DND-41 (cell line): ENCODE data around the gene ITGA2.
A peak's percentile ranks its signal among the peaks of the same experiment; 100 is the strongest.

ENCODE experiments used
- ATAC-seq: fragments of 200-7000 bp; cut with Tn5 transposase; 3 replicates; pipeline ENCODE4 v1.9.1; 2021; ENCODE audit warnings: low read depth; ENCODE audit not compliant: insufficient read depth
- DNase-seq: peaks from one replicate; pipeline ENCODE4 v3.0.0-alpha.2; 2020
- H2AFZ ChIP-seq: 2 replicates; pipeline ENCODE4 v1.6.0; 2012; ENCODE audit warnings: low read depth, low read length
- H3K27ac ChIP-seq: 2 replicates; pipeline ENCODE4 v1.5.1; 2012; ENCODE audit warnings: low read length, inconsistent platforms
- H3K27me3 ChIP-seq: fragments of 200-600 bp; sonication (generic); 2 replicates; pipeline ENCODE4 v1.6.0; 2012; ENCODE audit warnings: low read length, mild to moderate bottlenecking, inconsistent platforms; ENCODE audit not compliant: insufficient read depth, poor library complexity
- H3K36me3 ChIP-seq: 2 replicates; pipeline ENCODE4 v1.5.1; 2012; ENCODE audit warnings: low read length, inconsistent platforms; ENCODE audit not compliant: insufficient read depth
- H3K4me1 ChIP-seq: 2 replicates; pipeline ENCODE4 v1.5.1; 2012; ENCODE audit warnings: mild to moderate bottlenecking, low read length; ENCODE audit not compliant: insufficient read depth
- H3K4me2 ChIP-seq: 2 replicates; pipeline ENCODE4 v1.6.0; 2012; ENCODE audit warnings: mild to moderate bottlenecking, moderate library complexity, low read length, inconsistent platforms; ENCODE audit not compliant: insufficient read depth
- H3K4me3 ChIP-seq, 2 experiments: fragments of 200-600 bp in 1 of 2; shearing (Covaris generic) in 1 of 2; 2 replicates each; pipeline ENCODE4 v1.5.1; 2012 to 2016; ENCODE audit warnings: inconsistent platforms in 2 of 2, low read length in 2 of 2, mild to moderate bottlenecking in 2 of 2, low read depth in 1 of 2, moderate library complexity in 1 of 2
- H3K79me2 ChIP-seq: 2 replicates; pipeline ENCODE4 v1.6.0; 2012; ENCODE audit warnings: low read length, inconsistent platforms; ENCODE audit not compliant: insufficient read depth
- H3K9ac ChIP-seq: 2 replicates; pipeline ENCODE4 v1.6.0; 2012; ENCODE audit warnings: low read depth, mild to moderate bottlenecking, inconsistent platforms, low read length, moderate library complexity
- H3K9me3 ChIP-seq: 2 replicates; pipeline ENCODE4 v1.5.1; 2012; ENCODE audit warnings: low read length, moderate library complexity, mild to moderate bottlenecking, inconsistent platforms; ENCODE audit not compliant: insufficient read depth, severe bottlenecking
- H4K20me1 ChIP-seq: 2 replicates; pipeline ENCODE4 v1.6.0; 2012; ENCODE audit warnings: low read length; ENCODE audit not compliant: insufficient read depth
- CTCF ChIP-seq: IDR thresholded peaks from 2 replicates; pipeline ENCODE4 v1.5.1; 2012; ENCODE audit warnings: borderline replicate concordance, low read length, moderate library complexity, mild to moderate bottlenecking; ENCODE audit not compliant: poor library complexity, severe bottlenecking; ENCODE audit errors: extremely low read depth
- EZH2 ChIP-seq: IDR thresholded peaks from 3 replicates; pipeline ENCODE4 v1.6.1; 2012; ENCODE audit warnings: borderline replicate concordance, low read depth, mild to moderate bottlenecking, moderate library complexity, low read length, inconsistent platforms; ENCODE audit not compliant: severe bottlenecking

The ITGA2 gene

GRCh38 chr5:52988335-52989024 is 672 bp upstream of the ITGA2 start:
- Histone ChIP-seq H4K20me1 (no peaks in the 10 kb centered on the region), H3K4me1 (peaks cover 21% of the 10 kb centered on the region), H3K4me2 (peak overlapping the region; percentile 85), H3K9ac (peak overlapping the region; percentile 65), H3K36me3 (no peaks in the 10 kb centered on the region), H3K27ac (no peak overlapping the region), H3K9me3 (no peaks in the 10 kb centered on the region), H3K4me3 (peak overlapping the region; percentile 51 to 67; a peak in 3 of 4 replicates), H3K79me2 (no peaks in the 10 kb centered on the region), H2AFZ (peak overlapping the region; percentile 86), H3K27me3 (peaks cover 9% of the 10 kb centered on the region)
- TF ChIP-seq CTCF (no peak), EZH2 (no peak)
- ATAC-seq (peak; percentile 60; the same call in 2 of the 3 replicates), DNase-seq (no peak)

GRCh38 chr5:52989781-52990527 is 802 bp downstream of the ITGA2 start:
- peak overlapping the region; percentile 85 for H3K4me2 ChIP-seq
- no peaks in the 10 kb centered on the region for H4K20me1 ChIP-seq
- peak overlapping the region; percentile 57 for H3K27ac ChIP-seq
- peaks cover 9% of the 10 kb centered on the region for H3K27me3 ChIP-seq
- peak overlapping the region; percentile 51 to 67 for H3K4me3 ChIP-seq
- ATAC-seq (peak; percentile 68), DNase-seq (peak; percentile 58)
- peak overlapping the region; percentile 65 for H3K9ac ChIP-seq
- H3K9me3 ChIP-seq: no peaks in the 10 kb centered on the region
- H3K36me3 ChIP-seq: no peaks in the 10 kb centered on the region
- TF ChIP-seq CTCF (peak; percentile 67), EZH2 (no peak)
- peaks cover 21% of the 10 kb centered on the region for H3K4me1 ChIP-seq
- H2AFZ ChIP-seq: peak overlapping the region; percentile 86
- H3K79me2 ChIP-seq: no peaks in the 10 kb centered on the region

- Histone ChIP-seq H3K36me3 (no peaks in the 10 kb centered on the region), H3K9me3 (no peaks in the 10 kb centered on the region), H3K27ac (no peak overlapping the region), H3K79me2 (no peaks in the 10 kb centered on the region), H3K4me1 (peaks cover 21% of the 10 kb centered on the region), H3K9ac (no peak overlapping the region; the same call in 1 of the 2 replicates), H3K4me2 (peak overlapping the region; percentile 85), H3K27me3 (peaks cover 9% of the 10 kb centered on the region), H2AFZ (no peak overlapping the region), H3K4me3 (peak overlapping the region in 1 of 2 experiments; percentile 67; a peak in 2 of 4 replicates), H4K20me1 (no peaks in the 10 kb centered on the region)
- DNase-seq (no peak), ATAC-seq (no peak)
- TF ChIP-seq EZH2 (no peak), CTCF (no peak)
Observed at GRCh38 chr5:52990528-52990925, 1.4 kb downstream of the ITGA2 start.
